Measurements from ENCODE around the gene DCAF5.
"Not testable (repeated sequence)": the region's sequence is repeated elsewhere in the genome, so short reads cannot be mapped to it uniquely, and the experiment has no call there.

The DCAF5 gene

GRCh38 chr14:69081271-69081670 is 71.6 kb downstream of the DCAF5 start:
- H3K4me1 ChIP-seq (ENCODE audit: control insufficient read depth, insufficient read depth, low read length) = peaks cover 40% of the 10 kb centered on the region

GRCh38 chr14:69079747-69080146 is 73.2 kb downstream of the DCAF5 start:
- Histone ChIP-seq H3K4me2 (ENCODE audit: low read length) (peak overlapping the region; percentile 73), H3K9me3 (replicated peaks; ENCODE audit: low read length) (no peaks in the 10 kb centered on the region), H3K4me1 (ENCODE audit: control insufficient read depth, insufficient read depth, low read length) (peaks cover 40% of the 10 kb centered on the region), H3K4me3 (ENCODE audit: low read length) (no peak overlapping the region), H3K9ac (ENCODE audit: low read depth, low read length) (peak overlapping the region; percentile 78), H3K27me3 (ENCODE audit: control insufficient read depth, insufficient read depth, low read length) (no peaks in the 10 kb centered on the region), H3K36me3 (ENCODE audit: insufficient read depth, low read length) (peaks cover 15% of the 10 kb centered on the region)

More at GRCh38 chr14:69081271-69081670, 71.6 kb downstream of the DCAF5 start:
- Histone ChIP-seq H3K4me2 (ENCODE audit: low read length) (no peak overlapping the region), H3K36me3 (ENCODE audit: insufficient read depth, low read length) (peaks cover 22% of the 10 kb centered on the region), H3K9me3 (replicated peaks; ENCODE audit: low read length) (no peaks in the 10 kb centered on the region), H3K4me3 (ENCODE audit: low read length) (no peak overlapping the region), H3K9ac (ENCODE audit: low read depth, low read length) (no peak overlapping the region), H3K27me3 (ENCODE audit: control insufficient read depth, insufficient read depth, low read length) (no peaks in the 10 kb centered on the region)

- Histone ChIP-seq H3K27me3 (ENCODE audit: control insufficient read depth, insufficient read depth, low read length) (no peaks in the 10 kb centered on the region), H3K4me1 (ENCODE audit: control insufficient read depth, insufficient read depth, low read length) (peaks cover 40% of the 10 kb centered on the region), H3K4me2 (ENCODE audit: low read length) (peak overlapping the region; percentile 73), H3K9me3 (replicated peaks; ENCODE audit: low read length) (no peaks in the 10 kb centered on the region), H3K36me3 (ENCODE audit: insufficient read depth, low read length) (peaks cover 15% of the 10 kb centered on the region), H3K9ac (ENCODE audit: low read depth, low read length) (peak overlapping the region; percentile 78), H3K4me3 (ENCODE audit: low read length) (peak overlapping the region; percentile 42)
Observed at GRCh38 chr14:69079188-69079742, 73.7 kb downstream of the DCAF5 start.

GRCh38 chr14:69077841-69078240 is 75.1 kb downstream of the DCAF5 start:
- Histone ChIP-seq H3K4me3 (ENCODE audit: low read length) (no peak overlapping the region), H3K9me3 (replicated peaks; ENCODE audit: low read length) (no peaks in the 10 kb centered on the region), H3K4me1 (ENCODE audit: control insufficient read depth, insufficient read depth, low read length) (peaks cover 40% of the 10 kb centered on the region), H3K27me3 (ENCODE audit: control insufficient read depth, insufficient read depth, low read length) (no peaks in the 10 kb centered on the region), H3K9ac (ENCODE audit: low read depth, low read length) (peak overlapping the region; percentile 78), H3K36me3 (ENCODE audit: insufficient read depth, low read length) (peaks cover 12% of the 10 kb centered on the region), H3K4me2 (ENCODE audit: low read length) (peak overlapping the region; percentile 73)

- H3K9ac ChIP-seq (ENCODE audit: low read depth, low read length) = peak overlapping the region; percentile 38
- H3K4me2 ChIP-seq (ENCODE audit: low read length); H3K27me3 ChIP-seq (ENCODE audit: control insufficient read depth, insufficient read depth, low read length); H3K9me3 ChIP-seq (replicated peaks; ENCODE audit: low read length); H3K4me3 ChIP-seq (ENCODE audit: low read length): not testable (repeated sequence)
- peaks cover 14% of the 10 kb centered on the region for H3K36me3 ChIP-seq (ENCODE audit: insufficient read depth, low read length)
- H3K4me1 ChIP-seq (ENCODE audit: control insufficient read depth, insufficient read depth, low read length) = peaks cover 40% of the 10 kb centered on the region
Observed at GRCh38 chr14:69077185-69077584, 75.7 kb downstream of the DCAF5 start.

GRCh38 chr14:69076341-69076740 is 76.6 kb downstream of the DCAF5 start:
- no peaks in the 10 kb centered on the region for H3K9me3 ChIP-seq (replicated peaks; ENCODE audit: low read length)
- no peak overlapping the region for H3K4me2 ChIP-seq (ENCODE audit: low read length)
- H3K36me3 ChIP-seq (ENCODE audit: insufficient read depth, low read length) = peaks cover 18% of the 10 kb centered on the region
- peaks cover 40% of the 10 kb centered on the region for H3K4me1 ChIP-seq (ENCODE audit: control insufficient read depth, insufficient read depth, low read length)
- H3K9ac ChIP-seq (ENCODE audit: low read depth, low read length) = no peak overlapping the region
- no peak overlapping the region for H3K4me3 ChIP-seq (ENCODE audit: low read length)
- no peaks in the 10 kb centered on the region for H3K27me3 ChIP-seq (ENCODE audit: control insufficient read depth, insufficient read depth, low read length)

- Histone ChIP-seq H3K4me1 (ENCODE audit: control insufficient read depth, insufficient read depth, low read length) (peaks cover 26% of the 10 kb centered on the region), H3K27me3 (ENCODE audit: control insufficient read depth, insufficient read depth, low read length) (no peaks in the 10 kb centered on the region), H3K4me3 (ENCODE audit: low read length) (no peak overlapping the region), H3K4me2 (ENCODE audit: low read length) (no peak overlapping the region), H3K36me3 (ENCODE audit: insufficient read depth, low read length) (peaks cover 18% of the 10 kb centered on the region), H3K9me3 (replicated peaks; ENCODE audit: low read length) (no peaks in the 10 kb centered on the region), H3K9ac (ENCODE audit: low read depth, low read length) (no peak overlapping the region)
Observed at GRCh38 chr14:69073915-69074314, 79.0 kb downstream of the DCAF5 start.

- Histone ChIP-seq H3K4me1 (ENCODE audit: control insufficient read depth, insufficient read depth, low read length) (peaks cover 25% of the 10 kb centered on the region), H3K4me2 (ENCODE audit: low read length) (no peak overlapping the region), H3K9me3 (replicated peaks; ENCODE audit: low read length) (no peaks in the 10 kb centered on the region), H3K4me3 (ENCODE audit: low read length) (no peak overlapping the region), H3K27me3 (ENCODE audit: control insufficient read depth, insufficient read depth, low read length) (no peaks in the 10 kb centered on the region), H3K36me3 (ENCODE audit: insufficient read depth, low read length) (peaks cover 18% of the 10 kb centered on the region), H3K9ac (ENCODE audit: low read depth, low read length) (no peak overlapping the region)
Observed at GRCh38 chr14:69073429-69073828, 79.5 kb downstream of the DCAF5 start.

GRCh38 chr14:69072584-69072983 is 80.3 kb downstream of the DCAF5 start:
- no peaks in the 10 kb centered on the region for H3K9me3 ChIP-seq (replicated peaks; ENCODE audit: low read length)
- peaks cover 18% of the 10 kb centered on the region for H3K36me3 ChIP-seq (ENCODE audit: insufficient read depth, low read length)
- no peaks in the 10 kb centered on the region for H3K27me3 ChIP-seq (ENCODE audit: control insufficient read depth, insufficient read depth, low read length)
- H3K9ac ChIP-seq (ENCODE audit: low read depth, low read length) = no peak overlapping the region
- peaks cover 17% of the 10 kb centered on the region for H3K4me1 ChIP-seq (ENCODE audit: control insufficient read depth, insufficient read depth, low read length)
- no peak overlapping the region for H3K4me3 ChIP-seq (ENCODE audit: low read length)
- H3K4me2 ChIP-seq (ENCODE audit: low read length) = no peak overlapping the region

GRCh38 chr14:69068744-69069421 is 84.0 kb downstream of the DCAF5 start:
- no peaks in the 10 kb centered on the region for H3K9me3 ChIP-seq (replicated peaks; ENCODE audit: low read length)
- peaks cover 27% of the 10 kb centered on the region for H3K36me3 ChIP-seq (ENCODE audit: insufficient read depth, low read length)

GRCh38 chr14:69066396-69067171 is 86.3 kb downstream of the DCAF5 start:
- Histone ChIP-seq H3K36me3 (ENCODE audit: insufficient read depth, low read length) (peaks cover 28% of the 10 kb centered on the region), H3K9me3 (replicated peaks; ENCODE audit: low read length) (no peaks in the 10 kb centered on the region), H3K27me3 (ENCODE audit: control insufficient read depth, insufficient read depth, low read length) (no peaks in the 10 kb centered on the region), H3K4me3 (ENCODE audit: low read length) (no peak overlapping the region), H3K9ac (ENCODE audit: low read depth, low read length) (no peak overlapping the region), H3K4me1 (ENCODE audit: control insufficient read depth, insufficient read depth, low read length) (peaks cover 14% of the 10 kb centered on the region), H3K4me2 (ENCODE audit: low read length) (no peak overlapping the region)

More at GRCh38 chr14:69068744-69069421, 84.0 kb downstream of the DCAF5 start:
- Histone ChIP-seq H3K27me3 (ENCODE audit: control insufficient read depth, insufficient read depth, low read length) (no peaks in the 10 kb centered on the region), H3K4me3 (ENCODE audit: low read length) (no peak overlapping the region), H3K9ac (ENCODE audit: low read depth, low read length) (peak overlapping the region; percentile 35), H3K4me1 (ENCODE audit: control insufficient read depth, insufficient read depth, low read length) (peaks cover 14% of the 10 kb centered on the region), H3K4me2 (ENCODE audit: low read length) (no peak overlapping the region)
